Bronchial epithelial cell (primary cell): ENCODE results near the gene OSBP. TPM values are rescaled to one million over a fixed set of nuclear protein-coding genes. Genes with fewer than 3 reads are reported as not detected.

ENCODE experiments used
- DNase-seq: peaks from one replicate; pipeline ENCODE4 v3.0.0-alpha.2; 2010; ENCODE audit warnings: low read depth
- FAIRE-seq: peaks from 2 replicates; lab custom pipeline; 2011; peaks lifted over from hg19 to GRCh38; lab: Jason Lieb, UNC
- H3K27me3 ChIP-seq: 2 replicates; pipeline ENCODE4 v1.5.1; 2011; ENCODE audit warnings: low read length; ENCODE audit not compliant: control insufficient read depth, insufficient read depth
- H3K36me3 ChIP-seq: 2 replicates; pipeline ENCODE4 v1.5.1; 2011; ENCODE audit warnings: low read length; ENCODE audit not compliant: control insufficient read depth, insufficient read depth
- H3K4me3 ChIP-seq: 2 replicates; pipeline ENCODE4 v1.5.1; 2011; ENCODE audit warnings: mild to moderate bottlenecking, low read depth, low read length, control low read depth
- CTCF ChIP-seq: IDR thresholded peaks from 2 replicates; pipeline ENCODE4 v1.5.1; 2011; ENCODE audit warnings: mild to moderate bottlenecking, moderate library complexity, low read length, control low read depth, inconsistent platforms; ENCODE audit not compliant: insufficient read depth, severe bottlenecking
- total RNA-seq: library from RNA; depleted of rRNA; stranded (reverse); fragments of >200 nt; gene quantifications from 2 replicates; pipeline ENCODE4 v1.2.1, GENCODE V29; 2014

Gene OSBP
- total RNA-seq, 1 donor from 2014 or later = 32.1 TPM

- no peak for TF ChIP-seq CTCF
- no peak for FAIRE-seq
- H3K27me3 ChIP-seq = no peaks in the 10 kb centered on the region
- H3K36me3 ChIP-seq = peaks cover 13% of the 10 kb centered on the region
- no peak for DNase-seq
- H3K4me3 ChIP-seq = no peak overlapping the region
Measured at GRCh38 chr11:59611570-59612565, 3.7 kb downstream of the OSBP start.

- TF ChIP-seq CTCF = no peak
- no peak for DNase-seq
- Histone ChIP-seq H3K36me3 (peaks cover 16% of the 10 kb centered on the region), H3K27me3 (no peaks in the 10 kb centered on the region), H3K4me3 (no peak overlapping the region)
- FAIRE-seq = no peak
Measured at GRCh38 chr11:59610289-59610688, 5.3 kb downstream of the OSBP start.

DNA sequence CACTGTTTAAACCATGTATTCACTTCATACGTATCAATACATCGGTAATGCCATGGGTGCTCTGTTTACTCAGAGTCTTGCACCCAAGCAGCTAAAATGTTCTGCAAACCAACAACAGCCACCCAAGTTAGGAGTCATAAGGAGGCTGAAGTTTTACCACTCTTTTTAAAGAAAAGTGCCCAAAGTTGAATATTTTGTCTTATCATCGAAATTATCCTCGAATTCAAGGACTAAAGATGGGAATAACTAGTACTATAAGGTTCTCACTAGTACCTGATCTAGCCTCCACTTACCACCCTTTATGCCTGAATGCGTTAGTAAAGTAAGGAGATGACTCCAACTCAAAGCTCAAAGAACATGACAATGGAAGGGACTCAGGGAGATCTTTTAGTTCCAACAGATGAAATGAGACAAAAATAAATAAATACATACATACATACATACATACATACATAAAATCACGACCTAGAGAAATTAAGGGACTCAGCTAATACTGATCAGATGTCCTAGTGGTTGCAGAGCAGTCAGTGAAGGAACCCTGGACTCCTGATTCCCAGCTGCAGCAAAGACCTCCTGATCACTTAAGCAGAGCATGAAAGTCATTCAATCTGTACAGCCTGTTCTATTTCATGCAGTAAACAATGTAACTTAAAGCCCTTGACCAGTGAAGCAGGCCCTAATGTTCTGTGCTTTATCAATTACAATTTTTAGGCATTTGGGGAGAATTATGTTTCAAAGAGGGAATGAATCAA, 7.7 kb downstream of the OSBP start:
- FAIRE-seq (no peak), DNase-seq (no peak)
- Histone ChIP-seq H3K27me3 (no peaks in the 10 kb centered on the region), H3K4me3 (no peak overlapping the region), H3K36me3 (peaks cover 20% of the 10 kb centered on the region)
- no peak for TF ChIP-seq CTCF

- Histone ChIP-seq H3K27me3 (no peaks in the 10 kb centered on the region), H3K36me3 (peaks cover 18% of the 10 kb centered on the region), H3K4me3 (no peak overlapping the region)
- DNase-seq = no peak
- TF ChIP-seq CTCF = no peak
- no peak for FAIRE-seq
Measured at GRCh38 chr11:59602432-59602831, 13.1 kb downstream of the OSBP start.

DNA sequence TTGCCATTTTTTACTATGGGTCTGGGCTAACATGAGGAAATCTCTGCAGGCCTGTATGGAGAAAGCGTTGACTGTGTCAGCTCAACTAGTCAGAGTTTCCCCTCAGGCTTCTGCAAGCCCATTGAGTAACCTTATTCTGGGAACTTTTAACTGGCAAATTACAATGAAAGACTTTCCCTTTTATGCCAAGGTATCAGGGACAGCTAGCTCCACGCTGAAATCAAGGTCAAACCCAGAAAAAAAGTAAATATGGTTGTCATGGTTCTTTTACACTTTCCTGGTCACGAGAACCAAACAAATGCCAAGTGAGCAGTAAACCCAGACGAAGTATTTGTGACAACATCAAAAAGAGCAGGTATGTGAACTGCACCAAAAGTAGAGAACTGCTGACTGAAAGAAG, 13.8 kb downstream of the OSBP start:
- DNase-seq (no peak), FAIRE-seq (no peak)
- TF ChIP-seq CTCF = no peak
- Histone ChIP-seq H3K4me3 (no peak overlapping the region), H3K27me3 (no peaks in the 10 kb centered on the region), H3K36me3 (peaks cover 18% of the 10 kb centered on the region)
